HCT116 (cell line): ENCODE measurements around the gene CD320.

Source experiments
- CTCF ChIP-seq, 3 experiments: fragments of 200-600 bp in 1 of 3; sonication (generic) in 1 of 3; IDR thresholded peaks in 2 of 3; conservative IDR thresholded peaks in 1 of 3; 2 replicates each; pipeline ENCODE4 v1.5.1; 2012 to 2017; ENCODE audit warnings: low read depth in 2 of 3, low read length in 2 of 3, antibody characterized with exemption in 1 of 3, borderline replicate concordance in 1 of 3, control low read depth in 1 of 3, mild to moderate bottlenecking in 1 of 3, mixed read lengths in 1 of 3, mixed run types in 1 of 3, moderate library complexity in 1 of 3; ENCODE audit not compliant: insufficient read depth in 1 of 3
- EZH2 ChIP-seq: fragments of 200-600 bp; sonication (generic); IDR thresholded peaks from 2 replicates; pipeline ENCODE4 v1.6.1; 2017; ENCODE audit warnings: antibody characterized with exemption, mixed run types
- POLR2A ChIP-seq: IDR thresholded peaks from 2 replicates; pipeline ENCODE4 v1.7.0; 2011; ENCODE audit warnings: borderline replicate concordance; ENCODE audit not compliant: insufficient read depth, insufficient read length; ENCODE audit errors: extremely low read depth
- POLR2AphosphoS5 ChIP-seq: IDR thresholded peaks from 2 replicates; pipeline ENCODE4 v1.6.1; 2011; ENCODE audit warnings: mild to moderate bottlenecking, low read depth, low read length, moderate library complexity
- RAD21 ChIP-seq: IDR thresholded peaks from 2 replicates; pipeline ENCODE4 v1.6.1; 2012; ENCODE audit warnings: low read depth, mild to moderate bottlenecking
- SRF ChIP-seq: IDR thresholded peaks from 2 replicates; pipeline ENCODE4 v1.6.1; 2012; ENCODE audit warnings: low read depth
- TCF7L2 ChIP-seq: IDR thresholded peaks from 2 replicates; pipeline ENCODE4 v1.7.0; 2011; ENCODE audit warnings: borderline replicate concordance, inconsistent platforms; ENCODE audit not compliant: insufficient read depth, insufficient read length; ENCODE audit errors: extremely low read depth

DNA sequence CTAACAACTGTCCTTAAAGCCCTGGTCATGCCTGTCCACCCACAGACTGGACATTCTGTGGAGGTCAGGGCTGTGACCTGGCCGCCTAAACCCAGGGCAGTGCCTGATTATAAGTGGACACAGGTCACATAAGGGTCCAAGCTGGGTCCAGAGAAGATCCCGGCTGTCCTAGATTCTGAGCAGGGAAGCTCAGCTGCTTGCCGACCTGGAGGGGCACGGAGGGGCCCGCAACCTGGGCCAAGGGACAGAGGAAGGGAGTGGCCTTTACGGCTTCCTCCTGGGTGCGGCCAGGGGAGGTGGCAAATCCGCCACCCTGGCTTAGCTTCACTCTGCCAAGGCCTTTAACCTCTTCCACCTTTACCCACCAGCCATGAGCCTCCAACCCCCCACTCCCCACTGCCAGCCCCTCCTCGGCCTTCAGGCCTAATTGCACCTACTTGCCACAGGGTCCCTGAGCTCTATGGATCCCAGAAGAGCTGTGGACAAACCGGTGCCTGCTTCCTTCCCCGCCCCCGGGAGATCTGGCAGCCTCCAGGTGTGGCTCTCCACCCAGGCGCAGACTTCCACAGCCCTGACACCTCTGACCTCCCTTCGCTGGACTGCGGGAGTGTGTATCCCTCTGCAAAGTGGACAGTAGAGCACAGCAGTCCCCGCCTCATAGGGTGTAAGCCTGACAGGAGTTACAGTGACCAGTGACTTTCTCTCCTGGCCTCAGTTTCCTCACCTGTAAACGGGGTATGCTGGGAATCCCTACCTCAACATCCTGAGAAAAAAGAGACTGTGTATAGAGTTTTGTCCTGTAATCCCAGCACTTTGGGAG is 1.7 kb downstream of the CD320 start:
- TF ChIP-seq POLR2AphosphoS5 (no peak), EZH2 (no peak), CTCF (IDR thresholded peaks at IDR 0.05 in 2 of 3, conservative IDR thresholded peaks at IDR 0.05 in 1 of 3; ENCODE audit: borderline replicate concordance in 1 of 3, insufficient read depth in 1 of 3, low read depth in 2 of 3, low read length in 2 of 3) (no peak), RAD21 (no peak), TCF7L2 (no peak), POLR2A (no peak), SRF (no peak)
